Esophagus squamous epithelium (tissue), 4 donors: Measurements from ENCODE around the gene EDC4.

Experiments
- POLR2A ChIP-seq, 4 donors: fragments of 450-650 bp; IDR thresholded peaks; one replicate each; pipeline ENCODE4 v1.6.1; 2017; ENCODE audit warnings: antibody characterized with exemption in 4 of 4, mild to moderate bottlenecking in 4 of 4, moderate library complexity in 3 of 4
- TF ChIP-seq, protein P1 (sequence below), 6 experiments: fragments of 450-650 bp in 4 of 6; fragments of 200-600 bp in 2 of 6; sonication (generic) in 2 of 6; IDR thresholded peaks; one replicate each; pipeline ENCODE4 v1.5.1; 2016 to 2019; ENCODE audit warnings: antibody characterized with exemption in 6 of 6, mild to moderate bottlenecking in 4 of 6, moderate library complexity in 4 of 6

DNA sequence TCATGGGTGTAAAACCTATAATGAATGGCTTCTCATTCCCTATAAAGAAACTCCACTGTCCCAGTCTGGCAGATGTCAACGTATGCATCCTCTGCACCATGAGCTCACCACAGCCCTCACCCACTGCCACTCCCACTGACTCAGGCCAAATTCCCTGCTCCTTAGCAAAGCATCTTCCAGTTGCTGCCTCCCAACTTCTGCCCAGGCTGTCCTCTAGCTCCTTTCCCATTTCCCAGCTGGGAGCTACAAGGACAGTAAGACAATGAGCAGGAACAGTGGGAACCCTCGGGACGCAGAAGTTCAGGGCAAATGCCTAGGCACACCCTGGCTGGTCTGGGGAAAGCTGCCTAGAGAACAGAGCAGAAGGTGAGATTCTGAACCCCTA, 39.8 kb upstream of the EDC4 start:
- no peak for TF ChIP-seq POLR2A (IDR thresholded peaks at IDR 0.05)
- TF ChIP-seq, protein P1, sequence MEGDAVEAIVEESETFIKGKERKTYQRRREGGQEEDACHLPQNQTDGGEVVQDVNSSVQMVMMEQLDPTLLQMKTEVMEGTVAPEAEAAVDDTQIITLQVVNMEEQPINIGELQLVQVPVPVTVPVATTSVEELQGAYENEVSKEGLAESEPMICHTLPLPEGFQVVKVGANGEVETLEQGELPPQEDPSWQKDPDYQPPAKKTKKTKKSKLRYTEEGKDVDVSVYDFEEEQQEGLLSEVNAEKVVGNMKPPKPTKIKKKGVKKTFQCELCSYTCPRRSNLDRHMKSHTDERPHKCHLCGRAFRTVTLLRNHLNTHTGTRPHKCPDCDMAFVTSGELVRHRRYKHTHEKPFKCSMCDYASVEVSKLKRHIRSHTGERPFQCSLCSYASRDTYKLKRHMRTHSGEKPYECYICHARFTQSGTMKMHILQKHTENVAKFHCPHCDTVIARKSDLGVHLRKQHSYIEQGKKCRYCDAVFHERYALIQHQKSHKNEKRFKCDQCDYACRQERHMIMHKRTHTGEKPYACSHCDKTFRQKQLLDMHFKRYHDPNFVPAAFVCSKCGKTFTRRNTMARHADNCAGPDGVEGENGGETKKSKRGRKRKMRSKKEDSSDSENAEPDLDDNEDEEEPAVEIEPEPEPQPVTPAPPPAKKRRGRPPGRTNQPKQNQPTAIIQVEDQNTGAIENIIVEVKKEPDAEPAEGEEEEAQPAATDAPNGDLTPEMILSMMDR (IDR thresholded peaks at IDR 0.05): no peak
